Activated B cell treated with CpG ODN at 0.5 μM for 24 hours (primary cell): ENCODE results near the gene MRGPRF. TPM values are rescaled to one million over a fixed set of nuclear protein-coding genes. Genes with fewer than 3 reads are reported as not detected.

Experiments used
- ATAC-seq: fragments of 200-7000 bp; cut with Tn5 transposase; one replicate; pipeline ENCODE4 v1.10.0; 2021; ENCODE audit warnings: low read depth, mild to moderate bottlenecking, moderate library complexity
- CTCF ChIA-PET: fragments of 350-600 bp; sonication (Branson Sonifier 250); formaldehyde crosslinking; loops from one replicate; lab custom pipeline; 2021; ENCODE audit warnings: antibody characterized with exemption; lab: Charles Lee
- POLR2A ChIA-PET: fragments of 350-600 bp; sonication (Branson Sonifier 250); formaldehyde crosslinking; loops from one replicate; lab custom pipeline; 2021; ENCODE audit warnings: antibody characterized with exemption; lab: Charles Lee
- DNase-seq: peaks from one replicate; pipeline ENCODE4 v3.0.0; 2022
- H3K27ac Mint-ChIP-seq: one replicate; pipeline ENCODE4 v1.8.0; 2020; ENCODE audit warnings: mixed read lengths
- H3K27me3 Mint-ChIP-seq: one replicate; pipeline ENCODE4 v1.8.0; 2021; ENCODE audit warnings: mixed read lengths
- H3K36me3 Mint-ChIP-seq: one replicate; pipeline ENCODE4 v1.8.0; 2021; ENCODE audit warnings: low read depth, mixed read lengths
- H3K4me1 Mint-ChIP-seq: one replicate; pipeline ENCODE4 v1.8.0; 2021; ENCODE audit warnings: mixed read lengths
- H3K4me3 Mint-ChIP-seq: one replicate; pipeline ENCODE4 v1.8.0; 2020; ENCODE audit warnings: mild to moderate bottlenecking, mixed read lengths
- H3K9me3 Mint-ChIP-seq: one replicate; pipeline ENCODE4 v1.8.0; 2020; ENCODE audit warnings: mixed read lengths
- CTCF ChIP-seq: fragments of 200-600 bp; IDR thresholded peaks from one replicate; pipeline ENCODE4 v1.8.0; 2022; ENCODE audit warnings: antibody characterized with exemption, mild to moderate bottlenecking
- intact Hi-C: fragments of 100-400 bp; cut with micrococcal nuclease; formaldehyde crosslinking; loops from one replicate; pipeline ENCODE4 v1.15.1; 2024
- total RNA-seq: library from RNA; stranded (reverse); gene quantifications from 2 replicates; pipeline ENCODE4 v1.2.3, GENCODE V29; 2022

Gene MRGPRF
- total RNA-seq, 1 donor from 2014 or later = not detected

- ATAC-seq = no peak
- Mint-ChIP-seq H3K4me1 (no peaks in the 10 kb centered on the region), H3K9me3 (peaks cover 13% of the 10 kb centered on the region), H3K4me3 (no peak overlapping the region), H3K27ac (no peak overlapping the region), H3K36me3 (no peaks in the 10 kb centered on the region), H3K27me3 (peaks cover 20% of the 10 kb centered on the region)
- POLR2A ChIA-PET = no interaction called here
- DNase-seq = no peak
- intact Hi-C loops = no loop called here
- CTCF ChIA-PET = no interaction called here
- no peak for TF ChIP-seq CTCF
These were observed 30.9 kb downstream of the MRGPRF start for GRCh38 chr11:68982134-68982533.

- DNase-seq = no peak
- H3K27ac Mint-ChIP-seq = no peak within 1 kb of the TSS
- peaks cover 5% of the 10 kb centered on the region for H3K9me3 Mint-ChIP-seq
- no peak for ATAC-seq
- H3K36me3 Mint-ChIP-seq = no peaks in the 10 kb centered on the region
- no peak for TF ChIP-seq CTCF
- no peak within 1 kb of the TSS for H3K4me3 Mint-ChIP-seq
- ChIA-PET CTCF (no interaction called here), POLR2A (no interaction called here)
- H3K27me3 Mint-ChIP-seq = peaks cover 11% of the 10 kb centered on the region
- intact Hi-C loops = no loop called here
- H3K4me1 Mint-ChIP-seq = no peaks in the 10 kb centered on the region
These were observed 32.3 kb downstream of the MRGPRF start, which contains the start of gene MRGPRD for GRCh38 chr11:68980776-68981065. Gene MRGPRD, minus strand, starts transcription at chr11:68980986. Its CDS starts 0 bp downstream, at chr11:68980986.

GRCh38 chr11:68979931-68980775, 32.9 kb downstream of the MRGPRF start:
- ChIA-PET POLR2A (no interaction called here), CTCF (no interaction called here)
- H3K36me3 Mint-ChIP-seq = no peaks in the 10 kb centered on the region
- intact Hi-C loops = no loop called here
- no peak overlapping the region for H3K4me3 Mint-ChIP-seq
- ATAC-seq (no peak), DNase-seq (no peak)
- H3K27me3 Mint-ChIP-seq = peaks cover 11% of the 10 kb centered on the region
- peaks cover 5% of the 10 kb centered on the region for H3K9me3 Mint-ChIP-seq
- no peak overlapping the region for H3K27ac Mint-ChIP-seq
- no peaks in the 10 kb centered on the region for H3K4me1 Mint-ChIP-seq
- TF ChIP-seq CTCF = no peak

- Mint-ChIP-seq H3K9me3 (peaks cover 5% of the 10 kb centered on the region), H3K4me3 (no peak overlapping the region), H3K27me3 (peaks cover 11% of the 10 kb centered on the region), H3K4me1 (no peaks in the 10 kb centered on the region), H3K27ac (no peak overlapping the region), H3K36me3 (no peaks in the 10 kb centered on the region)
- ATAC-seq (no peak), DNase-seq (no peak)
- intact Hi-C loops = no loop called here
- ChIA-PET POLR2A (no interaction called here), CTCF (no interaction called here)
- no peak for TF ChIP-seq CTCF
These were observed 34.0 kb downstream of the MRGPRF start for GRCh38 chr11:68978931-68979594.

GRCh38 chr11:68978626-68978930, 34.5 kb downstream of the MRGPRF start:
- peaks cover 5% of the 10 kb centered on the region for H3K9me3 Mint-ChIP-seq
- intact Hi-C loops = no loop called here
- POLR2A ChIA-PET = no interaction called here
- H3K4me1 Mint-ChIP-seq = no peaks in the 10 kb centered on the region
- CTCF ChIA-PET = no interaction called here
- DNase-seq (no peak), ATAC-seq (no peak)
- H3K27me3 Mint-ChIP-seq = peaks cover 11% of the 10 kb centered on the region
- no peaks in the 10 kb centered on the region for H3K36me3 Mint-ChIP-seq
- H3K27ac Mint-ChIP-seq = no peak overlapping the region
- TF ChIP-seq CTCF = no peak
- H3K4me3 Mint-ChIP-seq = no peak overlapping the region
